CD4-positive, alpha-beta memory T cell (primary cell): ENCODE measurements around the gene LBR. TPM values are rescaled to one million over a fixed set of nuclear protein-coding genes. Genes with fewer than 3 reads are reported as not detected.

Experiments
- CTCF ChIA-PET: fragments of 350-600 bp; sonication (Branson Sonifier 250); formaldehyde crosslinking; loops from one replicate; lab custom pipeline; 2021; ENCODE audit warnings: inconsistent platforms; ENCODE audit not compliant: partially characterized antibody; lab: Charles Lee
- POLR2A ChIA-PET: fragments of 350-600 bp; sonication (Branson Sonifier 250); formaldehyde crosslinking; loops from one replicate; lab custom pipeline; 2021; ENCODE audit not compliant: partially characterized antibody; lab: Charles Lee
- DNase-seq, 5 donors: peaks; one replicate each; pipeline versions ENCODE4 v3.0.0 to v3.0.0-alpha.2; 2020 to 2022; ENCODE audit warnings: mixed read lengths in 1 of 5
- H3K27ac ChIP-seq: one replicate; pipeline ENCODE4 v1.7.0; 2013; ENCODE audit warnings: low read depth, low read length
- H3K27me3 ChIP-seq: 2 replicates; pipeline ENCODE4 v1.7.0; 2013; ENCODE audit warnings: mild to moderate bottlenecking, low read length, moderate library complexity; ENCODE audit not compliant: insufficient read depth
- H3K36me3 ChIP-seq: 2 replicates; pipeline ENCODE4 v1.7.0; 2013; ENCODE audit warnings: mild to moderate bottlenecking, low read length, moderate library complexity; ENCODE audit not compliant: insufficient read depth
- H3K4me1 ChIP-seq: 2 replicates; pipeline ENCODE4 v1.7.0; 2013; ENCODE audit warnings: mild to moderate bottlenecking, low read length, moderate library complexity; ENCODE audit not compliant: insufficient read depth
- H3K4me3 ChIP-seq, 2 donors: one replicate each; pipeline ENCODE4 v1.7.0; 2013; ENCODE audit warnings: low read length in 2 of 2, mild to moderate bottlenecking in 1 of 2
- H3K9me3 ChIP-seq, 2 donors: one replicate each; pipeline ENCODE4 v1.7.0; 2013; ENCODE audit warnings: low read length in 2 of 2, control low read depth in 1 of 2; ENCODE audit not compliant: control insufficient read depth in 1 of 2
- H3K27ac Mint-ChIP-seq, 7 donors: one replicate each; pipeline ENCODE4 v1.8.0; 2020 to 2021; ENCODE audit warnings: mixed read lengths in 7 of 7, mild to moderate bottlenecking in 6 of 7, inconsistent platforms in 3 of 7, moderate library complexity in 3 of 7
- H3K27me3 Mint-ChIP-seq, 2 donors: one replicate each; pipeline ENCODE4 v1.8.0; 2020 to 2021; ENCODE audit warnings: mixed read lengths in 2 of 2
- H3K36me3 Mint-ChIP-seq, 2 donors: one replicate each; pipeline ENCODE4 v1.8.0; 2020 to 2021; ENCODE audit warnings: mixed read lengths in 2 of 2, inconsistent platforms in 1 of 2, mild to moderate bottlenecking in 1 of 2
- H3K4me1 Mint-ChIP-seq, 4 donors: one replicate each; pipeline ENCODE4 v1.8.0; 2020 to 2021; ENCODE audit warnings: mixed read lengths in 4 of 4, mild to moderate bottlenecking in 1 of 4
- H3K4me3 Mint-ChIP-seq, 8 donors: one replicate each; pipeline ENCODE4 v1.8.0; 2020 to 2021; ENCODE audit warnings: mixed read lengths in 8 of 8, mild to moderate bottlenecking in 7 of 8, moderate library complexity in 6 of 8, inconsistent platforms in 3 of 8
- H3K9me3 Mint-ChIP-seq, 8 donors: one replicate each; pipeline ENCODE4 v1.8.0; 2020 to 2021; ENCODE audit warnings: mixed read lengths in 8 of 8, mild to moderate bottlenecking in 5 of 8, inconsistent platforms in 3 of 8, moderate library complexity in 1 of 8
- intact Hi-C: fragments of 100-400 bp; cut with micrococcal nuclease; formaldehyde crosslinking; loops from one replicate; pipeline ENCODE4 v1.15.1; 2023
- polyA plus RNA-seq, 2 donors: library from polyadenylated mRNA; unstranded; fragments of 300-500 nt; fragmentation: Illumina TruSeq; gene quantifications; one replicate each; pipeline ENCODE4 v1.2.3, GENCODE V29; 2021
- total RNA-seq, 2 experiments: library from RNA; stranded (reverse); gene quantifications; one replicate each; pipeline ENCODE4 v1.2.3, GENCODE V29; 2021

The LBR gene
- total and polyA plus RNA-seq, 4 experiments from 2014 or later, result 106 to 150 (median 129) TPM

DNA sequence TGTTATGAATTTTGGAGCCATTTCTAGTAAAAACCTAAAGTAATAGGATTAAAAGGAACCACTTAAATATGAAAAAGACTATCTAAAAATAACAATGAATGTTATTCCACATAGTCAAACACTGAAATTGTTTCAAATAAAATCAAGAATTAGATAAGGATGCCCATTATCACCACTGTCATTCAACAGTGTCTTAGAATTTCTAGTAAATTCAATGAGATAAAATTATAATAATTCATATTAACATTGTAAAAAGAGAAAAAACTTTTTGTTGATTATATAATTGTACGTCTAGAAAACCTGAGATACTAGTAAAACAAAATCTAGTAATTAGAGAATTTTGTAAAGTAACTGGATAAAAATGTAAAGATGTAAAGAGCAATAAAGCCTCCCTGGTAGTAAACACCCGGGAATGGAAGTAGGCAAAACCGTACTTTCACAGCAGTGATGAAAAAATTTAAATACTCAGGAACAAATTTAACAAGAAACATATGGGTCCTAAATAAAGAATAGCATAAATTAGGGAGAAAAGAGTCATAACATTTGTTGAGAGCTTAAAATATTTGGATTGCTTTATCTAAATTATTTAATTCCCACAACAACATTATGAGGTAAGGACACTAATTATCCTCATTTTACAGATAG lies 56.4 kb downstream of the LBR start:
- ChIA-PET CTCF (no interaction called here), POLR2A (no interaction called here)
- Mint-ChIP-seq H3K27ac (no peak overlapping the region), H3K4me1 (no peaks in the 10 kb centered on the region), H3K27me3 (peaks cover 7 to 8% of the 10 kb centered on the region in 2 donors), H3K9me3 (peaks cover 0 to 2% (median 0%) of the 10 kb centered on the region in 8 donors), H3K4me3 (no peak overlapping the region), H3K36me3 (no peaks in the 10 kb centered on the region)
- Histone ChIP-seq H3K27ac (no peak overlapping the region), H3K27me3 (no peaks in the 10 kb centered on the region), H3K4me3 (no peak overlapping the region), H3K4me1 (no peaks in the 10 kb centered on the region), H3K36me3 (no peaks in the 10 kb centered on the region), H3K9me3 (no peaks in the 10 kb centered on the region)
- DNase-seq, result no peak
- intact Hi-C loops, result no loop called here

DNA sequence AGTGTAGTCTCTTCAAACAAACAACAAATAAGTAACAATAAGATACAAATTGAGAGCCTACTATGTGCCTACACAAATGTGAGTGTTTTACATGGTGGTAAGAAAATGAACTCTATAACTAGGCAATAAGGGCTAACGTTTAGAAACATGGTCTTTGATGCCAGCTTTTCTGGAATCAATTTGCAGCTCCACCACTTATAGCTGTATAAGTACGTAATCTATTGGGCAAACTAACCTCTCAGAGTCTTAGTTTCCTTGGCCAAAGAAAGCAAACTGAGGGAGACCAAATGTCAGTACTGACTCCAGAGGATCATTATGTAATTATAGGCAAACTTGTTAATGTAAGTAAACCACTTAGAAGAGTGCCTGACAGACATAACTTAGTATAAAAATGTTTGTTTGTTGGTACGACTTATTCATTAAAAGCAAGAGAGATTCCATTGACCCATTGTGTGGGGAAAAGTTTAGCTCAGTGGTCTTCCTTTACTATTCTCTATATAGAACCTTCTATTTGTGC lies 59.7 kb downstream of the LBR start:
- no peak overlapping the region for H3K4me3 ChIP-seq
- Mint-ChIP-seq H3K27ac (no peak overlapping the region), H3K27me3 (peaks cover 7 to 10% of the 10 kb centered on the region in 2 donors), H3K4me3 (no peak overlapping the region), H3K4me1 (no peaks in the 10 kb centered on the region), H3K9me3 (peaks cover 0 to 2% (median 0%) of the 10 kb centered on the region in 8 donors), H3K36me3 (no peaks in the 10 kb centered on the region)
- no peak overlapping the region for H3K27ac ChIP-seq
- no peaks in the 10 kb centered on the region for H3K9me3 ChIP-seq
- no peaks in the 10 kb centered on the region for H3K36me3 ChIP-seq
- CTCF ChIA-PET, result no interaction called here
- intact Hi-C loops, result no loop called here
- POLR2A ChIA-PET, result no interaction called here
- no peaks in the 10 kb centered on the region for H3K27me3 ChIP-seq
- no peak for DNase-seq
- no peaks in the 10 kb centered on the region for H3K4me1 ChIP-seq

DNA sequence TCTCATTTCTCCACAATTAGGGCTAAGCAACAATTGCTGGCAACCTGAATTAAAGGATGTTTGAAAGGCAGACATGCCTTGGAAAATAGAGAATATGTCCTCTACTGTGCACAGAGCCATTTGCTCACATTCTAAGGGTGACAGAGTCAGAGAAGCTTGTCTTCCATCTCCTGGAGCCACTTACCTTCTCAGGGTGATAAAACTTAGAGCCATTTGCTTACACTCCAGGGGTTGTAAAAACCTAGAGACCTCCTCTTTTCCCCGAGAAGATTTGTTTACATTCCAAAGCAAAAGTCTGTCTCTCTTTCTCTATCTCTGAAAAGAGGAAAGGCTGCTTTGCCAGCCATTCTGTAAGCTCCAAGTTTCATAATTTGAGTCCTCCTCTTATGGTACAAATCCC lies 61.3 kb downstream of the LBR start:
- POLR2A ChIA-PET, result no interaction called here
- Histone ChIP-seq H3K27me3 (no peaks in the 10 kb centered on the region), H3K4me1 (no peaks in the 10 kb centered on the region), H3K27ac (no peak overlapping the region), H3K4me3 (no peak overlapping the region), H3K9me3 (no peaks in the 10 kb centered on the region), H3K36me3 (no peaks in the 10 kb centered on the region)
- intact Hi-C loops, result no loop called here
- DNase-seq, result no peak
- Mint-ChIP-seq H3K27me3 (peaks cover 7 to 10% of the 10 kb centered on the region in 2 donors), H3K27ac (no peak overlapping the region), H3K36me3 (no peaks in the 10 kb centered on the region), H3K4me1 (no peaks in the 10 kb centered on the region), H3K4me3 (no peak overlapping the region), H3K9me3 (no peaks in the 10 kb centered on the region)
- CTCF ChIA-PET, result interaction anchor here (1.0 kb wide), 1 partner anchor 11 kb away, joined by 3 read pairs; no protein-coding TSS in a partner anchor

DNA sequence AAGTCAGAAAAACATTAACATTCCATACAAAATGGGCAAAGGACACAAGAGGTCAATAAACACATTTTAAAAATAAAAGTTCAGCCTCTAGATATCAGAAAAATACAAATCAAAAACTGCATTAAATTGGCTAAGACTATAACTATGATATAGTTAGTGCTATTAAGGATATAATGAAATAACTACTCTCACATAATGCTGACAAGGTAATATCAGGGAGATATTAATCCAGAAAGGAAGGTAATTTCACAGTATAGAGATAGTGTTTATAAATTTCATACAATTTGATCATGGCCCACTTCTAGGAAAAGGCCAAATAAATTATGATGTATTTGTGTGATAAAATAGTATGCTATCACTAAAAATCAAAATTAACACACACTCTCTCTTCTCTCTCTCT lies 61.8 kb downstream of the LBR start:
- H3K9me3 ChIP-seq, result no peaks in the 10 kb centered on the region
- intact Hi-C loops, result no loop called here
- no peak overlapping the region for H3K4me3 Mint-ChIP-seq
- no peak overlapping the region for H3K4me3 ChIP-seq
- no peak overlapping the region for H3K27ac Mint-ChIP-seq
- no peaks in the 10 kb centered on the region for H3K4me1 Mint-ChIP-seq
- POLR2A ChIA-PET, result no interaction called here
- peaks cover 8 to 10% of the 10 kb centered on the region in 2 donors for H3K27me3 Mint-ChIP-seq
- H3K9me3 Mint-ChIP-seq, result no peaks in the 10 kb centered on the region
- no peaks in the 10 kb centered on the region for H3K36me3 Mint-ChIP-seq
- no peaks in the 10 kb centered on the region for H3K4me1 ChIP-seq
- no peaks in the 10 kb centered on the region for H3K27me3 ChIP-seq
- DNase-seq, result no peak
- CTCF ChIA-PET, result no interaction called here
- no peak overlapping the region for H3K27ac ChIP-seq
- H3K36me3 ChIP-seq, result no peaks in the 10 kb centered on the region

DNA sequence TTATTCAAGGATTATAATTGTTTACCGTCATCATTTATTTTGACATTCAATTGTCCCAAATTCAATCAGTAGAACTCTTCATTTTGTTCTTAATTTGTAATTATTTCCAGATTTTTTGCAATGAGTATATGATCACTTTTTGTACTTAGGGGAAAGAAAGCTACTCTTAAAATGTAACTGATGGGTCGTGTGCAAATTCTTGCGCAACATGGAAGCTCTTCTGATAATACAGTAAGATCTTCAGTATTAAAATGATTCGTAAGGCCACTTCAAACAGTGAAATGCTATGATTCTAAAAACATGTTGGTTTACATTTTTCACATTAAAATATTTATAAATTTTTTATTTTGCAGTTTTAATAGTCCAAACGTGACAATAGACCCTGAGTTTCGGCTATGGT lies 63.4 kb downstream of the LBR start:
- Mint-ChIP-seq H3K4me1 (no peaks in the 10 kb centered on the region), H3K27me3 (peaks cover 10 to 13% of the 10 kb centered on the region in 2 donors), H3K4me3 (no peak overlapping the region), H3K9me3 (no peaks in the 10 kb centered on the region), H3K27ac (no peak overlapping the region), H3K36me3 (no peaks in the 10 kb centered on the region)
- ChIA-PET CTCF (interaction anchor here (0.5 kb wide), 1 partner anchor 838 kb away, joined by 3 read pairs; no protein-coding TSS in a partner anchor), POLR2A (no interaction called here)
- no peaks in the 10 kb centered on the region for H3K36me3 ChIP-seq
- H3K9me3 ChIP-seq, result no peaks in the 10 kb centered on the region
- no peak for DNase-seq
- intact Hi-C loops, result no loop called here
- no peak overlapping the region for H3K4me3 ChIP-seq
- H3K27me3 ChIP-seq, result no peaks in the 10 kb centered on the region
- H3K27ac ChIP-seq, result no peak overlapping the region
- H3K4me1 ChIP-seq, result no peaks in the 10 kb centered on the region

DNA sequence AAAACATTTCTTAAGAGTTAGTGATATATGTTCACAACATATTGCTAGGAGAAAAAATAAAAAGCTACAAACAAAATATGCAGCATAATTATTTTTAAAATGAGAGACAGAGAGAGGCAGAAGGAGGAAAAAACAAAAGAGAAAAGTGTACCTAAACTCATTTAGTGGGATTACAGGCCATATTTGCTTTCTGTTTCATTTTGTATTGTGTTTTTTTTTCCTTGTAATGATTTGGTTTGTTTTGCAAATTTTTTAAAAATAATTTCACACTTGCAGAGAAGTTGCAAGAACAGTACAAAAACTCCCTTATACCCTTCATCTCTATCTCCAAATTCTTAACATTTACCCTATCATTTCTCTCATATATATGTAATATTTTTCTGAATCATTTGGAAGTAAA lies 65.0 kb downstream of the LBR start:
- Histone ChIP-seq H3K9me3 (no peaks in the 10 kb centered on the region), H3K4me1 (no peaks in the 10 kb centered on the region), H3K27ac (no peak overlapping the region), H3K27me3 (no peaks in the 10 kb centered on the region), H3K36me3 (no peaks in the 10 kb centered on the region), H3K4me3 (no peak overlapping the region)
- Mint-ChIP-seq H3K27me3 (peaks cover 10 to 21% of the 10 kb centered on the region in 2 donors), H3K36me3 (no peaks in the 10 kb centered on the region), H3K4me3 (no peak overlapping the region), H3K4me1 (no peaks in the 10 kb centered on the region), H3K9me3 (no peaks in the 10 kb centered on the region), H3K27ac (no peak overlapping the region)
- DNase-seq, result no peak
- CTCF ChIA-PET, result no interaction called here
- intact Hi-C loops, result loop anchor here (1.0 kb wide), 1 partner anchor 45 kb away; no protein-coding TSS in a partner anchor
- POLR2A ChIA-PET, result no interaction called here

DNA sequence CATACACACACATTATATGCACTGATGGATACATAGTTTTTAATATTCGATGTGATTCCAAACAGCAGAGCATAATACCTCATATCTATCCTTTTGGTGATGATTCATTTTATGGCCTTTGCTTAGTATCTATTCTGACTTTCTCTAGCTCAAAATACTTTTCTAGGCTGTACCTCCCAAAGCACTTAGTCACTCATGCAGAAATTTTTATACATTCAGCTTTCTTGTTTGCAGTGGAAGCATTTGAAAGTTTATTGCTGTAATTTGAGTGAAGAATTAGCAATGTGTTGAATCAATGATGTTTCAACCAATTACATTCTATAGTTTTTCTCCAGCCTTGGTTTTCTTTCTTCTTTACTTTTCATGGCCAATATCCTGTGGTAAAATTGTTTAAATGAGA lies 66.7 kb downstream of the LBR start:
- H3K4me3 Mint-ChIP-seq, result no peak overlapping the region
- CTCF ChIA-PET, result no interaction called here
- no peaks in the 10 kb centered on the region for H3K27me3 ChIP-seq

More for the DNA sequence above, 66.7 kb downstream of the LBR start:
- Mint-ChIP-seq H3K27ac (no peak overlapping the region), H3K27me3 (peaks cover 6 to 11% of the 10 kb centered on the region in 2 donors), H3K36me3 (no peaks in the 10 kb centered on the region), H3K9me3 (no peaks in the 10 kb centered on the region), H3K4me1 (no peaks in the 10 kb centered on the region)
- intact Hi-C loops, result no loop called here
- Histone ChIP-seq H3K36me3 (no peaks in the 10 kb centered on the region), H3K27ac (no peak overlapping the region), H3K9me3 (no peaks in the 10 kb centered on the region), H3K4me1 (no peaks in the 10 kb centered on the region), H3K4me3 (no peak overlapping the region)
- DNase-seq, result no peak
- POLR2A ChIA-PET, result no interaction called here
